Endothelial cell of umbilical vein (primary cell): Measurements from ENCODE around the gene VWCE. TPM values are rescaled to one million over a fixed set of nuclear protein-coding genes. Genes with fewer than 3 reads are reported as not detected.

Experiments
- BruUV-seq: library from RNA; stranded (reverse); fragments of 400-500 nt; replicated peaks from 2 replicates; lab custom pipeline; 2021; lab: Mats Ljungman, UMichigan
- CTCF ChIA-PET: fragments of 300-600, 350-600 bp; sonication (Branson Sonifier 250); formaldehyde crosslinking; loops from one replicate; lab custom pipeline; 2021; ENCODE audit warnings: antibody characterized with exemption, inconsistent platforms; lab: Charles Lee
- POLR2A ChIA-PET: fragments of 300-600, 350-600 bp; sonication (Branson Sonifier 250); formaldehyde crosslinking; loops from one replicate; lab custom pipeline; 2021; ENCODE audit warnings: antibody characterized with exemption, inconsistent platforms; lab: Charles Lee
- DNase-seq: peaks from one replicate; pipeline ENCODE4 v3.0.0-alpha.2; 2011; ENCODE audit warnings: low read depth, low spot score
- FAIRE-seq: peaks from 2 replicates; lab custom pipeline; 2011; peaks lifted over from hg19 to GRCh38; lab: Jason Lieb, UNC
- H2AFZ ChIP-seq: 2 replicates; pipeline ENCODE4 v1.6.0; 2012; ENCODE audit warnings: low read depth, low read length, control low read depth, inconsistent platforms
- H3K27ac ChIP-seq: 2 replicates; pipeline ENCODE4 v1.5.1; 2011; ENCODE audit warnings: low read depth, mild to moderate bottlenecking, control low read depth, low read length, moderate library complexity; ENCODE audit not compliant: insufficient read depth
- H3K27me3 ChIP-seq, 2 experiments: 2 replicates each; pipeline versions ENCODE4 v1.6.0 to v1.6.1; 2011; ENCODE audit warnings: low read length in 2 of 2, mixed read lengths in 1 of 2; ENCODE audit not compliant: control insufficient read depth in 2 of 2, insufficient read depth in 2 of 2
- H3K36me3 ChIP-seq, 2 experiments: 2 replicates in 1 of 2; 3 replicates in 1 of 2; pipeline ENCODE4 v1.5.1; 2011; ENCODE audit warnings: low read length in 2 of 2, mild to moderate bottlenecking in 1 of 2, moderate library complexity in 1 of 2; ENCODE audit not compliant: control insufficient read depth in 2 of 2, insufficient read depth in 2 of 2; ENCODE audit errors: extremely low read depth in 1 of 2
- H3K4me1 ChIP-seq: 3 replicates; pipeline ENCODE4 v1.5.1; 2011; ENCODE audit warnings: mild to moderate bottlenecking, low read length; ENCODE audit not compliant: control insufficient read depth, insufficient read depth; ENCODE audit errors: extremely low read depth
- H3K4me2 ChIP-seq: 2 replicates; pipeline ENCODE4 v1.6.1; 2011; ENCODE audit warnings: low read length, control low read depth, mixed read lengths; ENCODE audit not compliant: insufficient read depth
- H3K4me3 ChIP-seq, 3 experiments: fragments of 200-600 bp in 1 of 3; sonication (generic), shearing (Covaris generic) in 1 of 3; replicated peaks in 1 of 3; 2 replicates each; pipeline ENCODE4 v1.5.1; 2011 to 2016; ENCODE audit warnings: control low read depth in 3 of 3, low read length in 3 of 3, mild to moderate bottlenecking in 2 of 3, inconsistent platforms in 1 of 3, low read depth in 1 of 3, moderate library complexity in 1 of 3; ENCODE audit not compliant: insufficient read depth in 1 of 3
- H3K79me2 ChIP-seq: 2 replicates; pipeline ENCODE4 v1.6.0; 2012; ENCODE audit warnings: low read length, inconsistent platforms; ENCODE audit not compliant: control insufficient read depth, insufficient read depth
- H3K9ac ChIP-seq: replicated peaks from 2 replicates; pipeline ENCODE3; 2011; ENCODE audit warnings: low read length, control low read depth; ENCODE audit not compliant: insufficient read depth; ENCODE audit errors: extremely low read depth
- H3K9me1 ChIP-seq: replicated peaks from 3 replicates; pipeline ENCODE4 v1.6.0; 2011; ENCODE audit warnings: mild to moderate bottlenecking, low read length; ENCODE audit not compliant: control insufficient read depth, insufficient read depth; ENCODE audit errors: extremely low read depth
- H3K9me3 ChIP-seq: replicated peaks from 2 replicates; pipeline ENCODE4 v1.5.1; 2012; ENCODE audit warnings: low read length, inconsistent platforms; ENCODE audit not compliant: control insufficient read depth, insufficient read depth
- H4K20me1 ChIP-seq: replicated peaks from 2 replicates; pipeline ENCODE3; 2011; ENCODE audit warnings: mild to moderate bottlenecking, low read length; ENCODE audit not compliant: control insufficient read depth, insufficient read depth; ENCODE audit errors: extremely low read depth
- CTCF ChIP-seq, 2 donors: IDR thresholded peaks; 1 replicate in 1 of 2; 2 replicates in 1 of 2; pipeline ENCODE4 v1.5.1; 2011; ENCODE audit warnings: low read length in 2 of 2, mild to moderate bottlenecking in 2 of 2, moderate library complexity in 2 of 2, control low read depth in 1 of 2, inconsistent platforms in 1 of 2, low read depth in 1 of 2; ENCODE audit not compliant: insufficient read depth in 1 of 2; ENCODE audit errors: extremely low read depth in 1 of 2
- EZH2 ChIP-seq: IDR thresholded peaks from 2 replicates; pipeline ENCODE4 v1.6.1; 2012; ENCODE audit warnings: borderline replicate concordance, low read depth, mild to moderate bottlenecking, moderate library complexity, low read length, inconsistent platforms; ENCODE audit not compliant: severe bottlenecking
- FOS ChIP-seq: IDR thresholded peaks from 2 replicates; pipeline ENCODE4 v1.6.1; 2011; ENCODE audit warnings: mild to moderate bottlenecking, low read length, moderate library complexity, borderline replicate concordance; ENCODE audit not compliant: insufficient read depth
- GATA2 ChIP-seq: IDR thresholded peaks from 2 replicates; pipeline ENCODE4 v1.7.0; 2011; ENCODE audit warnings: low read depth, mild to moderate bottlenecking, moderate library complexity, mixed read lengths, low read length; ENCODE audit not compliant: insufficient read length, insufficient read depth
- JUN ChIP-seq: IDR thresholded peaks from 2 replicates; pipeline ENCODE4 v1.6.1; 2011; ENCODE audit warnings: borderline replicate concordance, low read depth; ENCODE audit not compliant: insufficient read length, insufficient read depth
- MAX ChIP-seq: IDR thresholded peaks from 2 replicates; pipeline ENCODE4 v1.6.1; 2011; ENCODE audit not compliant: insufficient read depth, insufficient read length
- MYC ChIP-seq: IDR thresholded peaks from one replicate; pipeline ENCODE4 v1.6.1; 2011; ENCODE audit warnings: mild to moderate bottlenecking, low read depth, low read length
- POLR2A ChIP-seq: IDR thresholded peaks from 2 replicates; pipeline ENCODE4 v1.6.1; 2012; ENCODE audit warnings: low read depth, mild to moderate bottlenecking, control low read depth, low read length
- POLR2AphosphoS5 ChIP-seq: IDR thresholded peaks from 2 replicates; pipeline ENCODE4 v1.6.1; 2012; ENCODE audit warnings: low read depth, mild to moderate bottlenecking, control low read depth, low read length, moderate library complexity; ENCODE audit not compliant: insufficient read depth
- dilution Hi-C: fragments of 300-500 bp; cut with MboI; formaldehyde crosslinking; loops from one replicate; pipeline ENCODE4 v1.15.0; 2019; ENCODE audit warnings: low sequenced_read_pairs; ENCODE audit not compliant: extremely low pct_ligation_motif_present
- intact Hi-C: fragments of 100-400 bp; cut with micrococcal nuclease; formaldehyde crosslinking; loops from one replicate; pipeline ENCODE4 v1.10.0; 2022
- polyA plus RNA-seq, 4 experiments: library from polyadenylated mRNA; depleted of rRNA in 3 of 4; stranded (reverse) in 3 of 4; unstranded in 1 of 4; fragments of >200 nt; gene quantifications; 2 replicates each; pipeline versions ENCODE4 v1.2.1 to v1.2.3, GENCODE V29; 2011 to 2012; ENCODE audit warnings: missing spikeins in 1 of 4
- total RNA-seq: library from RNA; stranded (reverse); gene quantifications from 2 replicates; pipeline ENCODE4 v1.2.3, GENCODE V29; 2021

VWCE gene
- total and polyA plus RNA-seq, 2 donors (not counting 3 experiments of a cell fraction or from before 2014, with no cell fraction given) = 6.5 to 14.4 TPM

- intact Hi-C loops (loop anchor here (10.0 kb wide), 1 partner anchor 75 kb away; no protein-coding TSS in a partner anchor), dilution Hi-C loops (no loop called here)
- Histone ChIP-seq H3K27me3 (no peaks in the 10 kb centered on the region), H3K36me3 (peaks cover 8 to 11% of the 10 kb centered on the region in 2 experiments), H4K20me1 (no peaks in the 10 kb centered on the region), H3K27ac (no peak overlapping the region), H3K79me2 (peaks cover 66% of the 10 kb centered on the region), H3K9me1 (no peaks in the 10 kb centered on the region), H3K9ac (no peak overlapping the region), H3K9me3 (no peaks in the 10 kb centered on the region), H2AFZ (no peak overlapping the region), H3K4me1 (peaks cover 10% of the 10 kb centered on the region), H3K4me2 (no peak overlapping the region), H3K4me3 (no peak overlapping the region)
- BruUV-seq = no TSS peak
- DNase-seq = no peak
- ChIA-PET POLR2A (interaction anchor here (0.6 kb wide), 1 partner anchor 17 kb away, joined by 3 read pairs; no protein-coding TSS in a partner anchor), CTCF (interaction anchor here (0.6 to 2.2 kb wide), 2 partner anchors 56 to 83 kb away, joined by 3 to 21 read pairs; no protein-coding TSS in a partner anchor)
- TF ChIP-seq GATA2 (no peak), MAX (no peak), FOS (no peak), EZH2 (no peak), POLR2A (no peak), POLR2AphosphoS5 (no peak), JUN (no peak), MYC (no peak), CTCF (IDR thresholded peaks at IDR 0.05; ENCODE audit: extremely low read depth in 1 of 2, insufficient read depth in 1 of 2, low read depth in 1 of 2, low read length in 2 of 2) (no peak)
- peak; percentile 42 for FAIRE-seq
Observed at GRCh38 chr11:61329871-61330270, 34.8 kb upstream of the VWCE start.
